Sigmoid colon (tissue), 4 donors: ENCODE measurements around the gene MAGEL2.

Experiments used
- EP300 ChIP-seq, 4 donors: sonication (generic); formaldehyde crosslinking; IDR thresholded peaks; one replicate each; pipeline ENCODE4 v1.6.1; 2017; ENCODE audit warnings: antibody characterized with exemption in 4 of 4
- POLR2A ChIP-seq, 2 donors: fragments of 450-650 bp; IDR thresholded peaks; one replicate each; pipeline ENCODE4 v1.6.1; 2016; ENCODE audit warnings: antibody characterized with exemption in 2 of 2, mild to moderate bottlenecking in 2 of 2, moderate library complexity in 2 of 2
- TF ChIP-seq, protein P1 (sequence below), 4 experiments: fragments of 450-650 bp in 3 of 4; fragments of 200-600 bp in 1 of 4; IDR thresholded peaks; one replicate each; pipeline ENCODE4 v1.5.1; 2016 to 2019; ENCODE audit warnings: antibody characterized with exemption in 4 of 4, mild to moderate bottlenecking in 3 of 4, moderate library complexity in 2 of 4

DNA sequence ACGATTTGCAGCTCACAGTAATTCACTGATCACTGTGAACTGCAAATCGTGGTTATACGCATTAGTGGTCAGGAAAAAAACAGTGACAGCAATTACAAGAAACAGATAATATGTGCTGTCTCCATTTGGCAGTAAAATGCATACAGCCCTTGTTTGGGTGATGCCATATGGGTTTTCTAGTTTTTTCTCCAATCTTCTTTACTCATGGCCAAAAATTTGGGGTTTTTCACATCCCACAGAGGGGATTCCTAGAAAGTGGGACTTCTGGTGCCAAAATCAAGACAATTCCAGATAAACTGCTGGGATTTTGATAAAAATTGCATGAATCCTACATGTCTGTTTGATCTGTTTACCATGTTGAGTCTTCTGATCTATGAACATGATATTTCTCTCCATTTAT, 23.8 kb upstream of the MAGEL2 start:
- TF ChIP-seq, protein P1, sequence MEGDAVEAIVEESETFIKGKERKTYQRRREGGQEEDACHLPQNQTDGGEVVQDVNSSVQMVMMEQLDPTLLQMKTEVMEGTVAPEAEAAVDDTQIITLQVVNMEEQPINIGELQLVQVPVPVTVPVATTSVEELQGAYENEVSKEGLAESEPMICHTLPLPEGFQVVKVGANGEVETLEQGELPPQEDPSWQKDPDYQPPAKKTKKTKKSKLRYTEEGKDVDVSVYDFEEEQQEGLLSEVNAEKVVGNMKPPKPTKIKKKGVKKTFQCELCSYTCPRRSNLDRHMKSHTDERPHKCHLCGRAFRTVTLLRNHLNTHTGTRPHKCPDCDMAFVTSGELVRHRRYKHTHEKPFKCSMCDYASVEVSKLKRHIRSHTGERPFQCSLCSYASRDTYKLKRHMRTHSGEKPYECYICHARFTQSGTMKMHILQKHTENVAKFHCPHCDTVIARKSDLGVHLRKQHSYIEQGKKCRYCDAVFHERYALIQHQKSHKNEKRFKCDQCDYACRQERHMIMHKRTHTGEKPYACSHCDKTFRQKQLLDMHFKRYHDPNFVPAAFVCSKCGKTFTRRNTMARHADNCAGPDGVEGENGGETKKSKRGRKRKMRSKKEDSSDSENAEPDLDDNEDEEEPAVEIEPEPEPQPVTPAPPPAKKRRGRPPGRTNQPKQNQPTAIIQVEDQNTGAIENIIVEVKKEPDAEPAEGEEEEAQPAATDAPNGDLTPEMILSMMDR (IDR thresholded peaks at IDR 0.05) = no peak
- no peak for TF ChIP-seq POLR2A (IDR thresholded peaks at IDR 0.05)
- no peak for TF ChIP-seq EP300 (IDR thresholded peaks at IDR 0.05)
